ENCODE measurements around the gene MAML3. TPM values are rescaled to one million over a fixed set of nuclear protein-coding genes. Genes with fewer than 3 reads are reported as not detected.

MAML3 gene
- total RNA-seq, 1 donor from 2014 or later = 8.0 TPM

GRCh38 chr4:139779691-139780090 lies 374.3 kb downstream of the MAML3 start:
- H3K27me3 Mint-ChIP-seq (ENCODE audit: unreplicated experiment) = no peaks in the 10 kb centered on the region
- no peaks in the 10 kb centered on the region for H3K9me3 Mint-ChIP-seq (ENCODE audit: unreplicated experiment)
- no peak overlapping the region for H3K27ac Mint-ChIP-seq (ENCODE audit: unreplicated experiment)
- H3K36me3 Mint-ChIP-seq (ENCODE audit: unreplicated experiment) = no peaks in the 10 kb centered on the region
- H3K4me3 Mint-ChIP-seq (ENCODE audit: unreplicated experiment) = no peak overlapping the region
- TF ChIP-seq CTCF (IDR thresholded peaks at IDR 0.05) = no peak
- H3K4me1 Mint-ChIP-seq (ENCODE audit: unreplicated experiment) = peaks cover 14% of the 10 kb centered on the region
- DNase-seq (ENCODE audit: extremely low spot score, unreplicated experiment) = no peak

- H3K36me3 Mint-ChIP-seq (ENCODE audit: unreplicated experiment) = no peaks in the 10 kb centered on the region
- H3K9me3 Mint-ChIP-seq (ENCODE audit: unreplicated experiment) = no peaks in the 10 kb centered on the region
- TF ChIP-seq CTCF (IDR thresholded peaks at IDR 0.05) = no peak
- no peak for DNase-seq (ENCODE audit: extremely low spot score, unreplicated experiment)
- no peaks in the 10 kb centered on the region for H3K27me3 Mint-ChIP-seq (ENCODE audit: unreplicated experiment)
- no peaks in the 10 kb centered on the region for H3K4me1 Mint-ChIP-seq (ENCODE audit: unreplicated experiment)
- no peak overlapping the region for H3K27ac Mint-ChIP-seq (ENCODE audit: unreplicated experiment)
- H3K4me3 Mint-ChIP-seq (ENCODE audit: unreplicated experiment) = no peak overlapping the region
Measured at GRCh38 chr4:139777757-139778156, 376.2 kb downstream of the MAML3 start.

DNA sequence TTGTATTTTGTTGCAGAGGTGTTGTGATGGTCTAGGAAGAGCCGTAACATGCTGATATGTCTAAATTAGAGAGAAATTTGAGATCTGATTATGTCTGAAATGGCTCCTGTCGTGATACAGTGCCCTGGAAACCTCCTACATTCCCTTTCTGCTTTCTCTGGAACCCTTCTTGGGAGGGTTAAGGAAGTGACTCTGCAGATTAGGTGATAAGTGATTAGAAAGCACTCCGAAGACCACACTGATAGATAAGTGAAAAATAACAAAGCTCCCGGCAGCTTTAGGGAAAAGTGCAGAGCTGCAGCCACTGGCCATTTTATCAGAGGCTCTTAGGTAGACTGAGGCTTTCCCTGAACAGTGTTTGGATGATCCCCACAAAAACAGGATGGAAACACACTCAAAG lies 377.7 kb downstream of the MAML3 start:
- H3K4me3 Mint-ChIP-seq (ENCODE audit: unreplicated experiment) = no peak overlapping the region
- no peaks in the 10 kb centered on the region for H3K9me3 Mint-ChIP-seq (ENCODE audit: unreplicated experiment)
- no peak overlapping the region for H3K27ac Mint-ChIP-seq (ENCODE audit: unreplicated experiment)
- no peaks in the 10 kb centered on the region for H3K4me1 Mint-ChIP-seq (ENCODE audit: unreplicated experiment)
- no peak for TF ChIP-seq CTCF (IDR thresholded peaks at IDR 0.05)
- no peaks in the 10 kb centered on the region for H3K27me3 Mint-ChIP-seq (ENCODE audit: unreplicated experiment)
- DNase-seq (ENCODE audit: extremely low spot score, unreplicated experiment) = no peak
- H3K36me3 Mint-ChIP-seq (ENCODE audit: unreplicated experiment) = no peaks in the 10 kb centered on the region

DNA sequence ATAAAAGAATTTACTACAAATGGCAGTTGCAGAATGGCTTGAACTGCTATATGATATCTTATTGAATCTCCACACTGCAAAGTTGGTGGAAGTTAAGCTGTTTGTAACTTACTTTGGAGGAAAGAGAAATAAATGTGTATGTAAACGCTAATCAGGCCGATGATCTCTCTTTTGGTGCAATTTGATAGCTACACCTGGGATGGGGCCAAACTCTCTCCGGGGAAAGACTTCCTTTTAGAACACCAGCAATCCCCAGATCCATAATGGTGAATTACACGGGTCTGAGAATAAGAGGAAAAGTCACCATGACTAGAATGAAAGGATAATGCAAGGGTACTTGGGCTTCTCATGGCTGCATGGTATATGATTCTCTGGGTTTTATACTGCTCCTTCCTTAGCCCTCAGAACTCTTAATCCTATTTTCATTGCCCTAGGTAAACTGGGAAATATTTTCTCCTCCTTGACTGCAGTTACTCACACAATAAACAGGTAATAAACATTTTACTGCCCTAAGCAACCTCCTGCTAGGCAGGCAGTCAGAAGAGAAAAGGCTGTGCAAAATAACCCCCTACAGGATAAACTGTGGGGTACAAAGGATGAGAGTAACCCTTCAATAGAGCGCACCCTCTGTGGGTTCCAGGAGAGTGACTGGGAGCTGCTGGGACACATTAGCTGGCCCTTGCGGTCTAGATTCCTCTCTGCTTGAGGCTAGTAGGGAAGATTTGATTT lies 379.1 kb downstream of the MAML3 start:
- no peaks in the 10 kb centered on the region for H3K4me1 Mint-ChIP-seq (ENCODE audit: unreplicated experiment)
- H3K36me3 Mint-ChIP-seq (ENCODE audit: unreplicated experiment) = no peaks in the 10 kb centered on the region
- no peaks in the 10 kb centered on the region for H3K27me3 Mint-ChIP-seq (ENCODE audit: unreplicated experiment)
- DNase-seq (ENCODE audit: extremely low spot score, unreplicated experiment) = no peak
- no peak overlapping the region for H3K4me3 Mint-ChIP-seq (ENCODE audit: unreplicated experiment)
- no peaks in the 10 kb centered on the region for H3K9me3 Mint-ChIP-seq (ENCODE audit: unreplicated experiment)
- H3K27ac Mint-ChIP-seq (ENCODE audit: unreplicated experiment) = no peak overlapping the region
- no peak for TF ChIP-seq CTCF (IDR thresholded peaks at IDR 0.05)

GRCh38 chr4:139773560-139774318 lies 380.2 kb downstream of the MAML3 start:
- no peak for DNase-seq (ENCODE audit: extremely low spot score, unreplicated experiment)
- H3K27ac Mint-ChIP-seq (ENCODE audit: unreplicated experiment) = no peak overlapping the region
- no peaks in the 10 kb centered on the region for H3K4me1 Mint-ChIP-seq (ENCODE audit: unreplicated experiment)
- H3K27me3 Mint-ChIP-seq (ENCODE audit: unreplicated experiment) = no peaks in the 10 kb centered on the region
- no peaks in the 10 kb centered on the region for H3K36me3 Mint-ChIP-seq (ENCODE audit: unreplicated experiment)
- no peaks in the 10 kb centered on the region for H3K9me3 Mint-ChIP-seq (ENCODE audit: unreplicated experiment)
- no peak overlapping the region for H3K4me3 Mint-ChIP-seq (ENCODE audit: unreplicated experiment)
- no peak for TF ChIP-seq CTCF (IDR thresholded peaks at IDR 0.05)
